AG20443 (cell line): ENCODE measurements around the gene FAM20A.

ENCODE experiments used
- DNase-seq: peaks from one replicate; pipeline ENCODE4 v3.0.0; 2012; ENCODE audit warnings: low spot score, mixed read lengths

Gene FAM20A

DNA sequence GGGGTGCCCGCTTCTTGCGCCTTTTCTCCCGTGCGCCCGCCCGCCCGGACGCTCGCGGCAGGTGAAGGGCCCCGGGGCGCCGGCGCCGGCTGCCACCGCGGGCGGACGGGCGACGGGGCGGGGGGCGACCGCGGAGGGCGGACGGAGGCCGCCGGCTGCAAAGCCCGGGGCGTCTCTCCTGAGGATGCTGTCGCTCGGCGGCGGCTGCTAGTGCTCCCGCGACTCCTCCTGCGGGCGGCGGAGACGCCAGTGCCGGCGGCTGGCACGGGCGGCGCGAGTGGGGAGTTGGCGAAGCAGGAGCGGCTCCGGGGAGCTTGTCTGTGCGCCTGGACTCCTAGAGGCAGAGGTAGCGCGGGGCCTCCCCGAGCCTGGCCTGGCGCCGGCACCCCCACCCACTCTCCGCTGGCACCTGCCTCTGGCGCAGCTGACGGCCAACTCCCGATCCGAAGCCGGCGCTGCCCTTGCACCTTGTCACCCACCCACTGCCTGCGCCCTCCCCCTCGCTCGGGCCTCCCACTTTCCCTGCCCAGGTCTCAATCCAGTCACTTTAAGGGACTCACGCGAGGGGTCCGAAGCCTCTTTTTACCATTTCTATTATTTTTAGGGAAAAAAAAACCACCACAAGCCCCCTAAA is at the start of gene FAM20A:
Gene FAM20A, minus strand, starts transcription at position 437 of the 634 bp plus-strand sequence. CDS start 701 bp downstream, outside the sequence.
- DNase-seq, result peak; percentile 64

DNA sequence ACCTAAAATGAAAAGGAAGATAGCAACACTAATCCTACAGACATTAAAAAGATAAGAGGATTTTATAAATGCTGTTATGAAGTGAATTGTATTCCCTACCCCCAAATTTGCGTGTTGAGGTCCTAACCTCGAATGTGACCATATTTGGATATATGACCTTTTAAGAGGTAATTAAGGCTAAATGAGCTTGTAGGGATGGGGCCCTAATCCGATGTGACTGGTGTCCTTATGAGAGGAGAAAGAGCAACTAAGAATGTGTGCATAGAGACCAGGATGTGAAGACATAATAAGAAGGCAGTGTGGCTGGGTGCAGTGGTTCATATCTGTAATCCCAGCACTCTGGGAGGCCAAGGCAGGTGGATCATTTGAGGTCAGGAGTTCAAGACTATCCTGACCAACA is 48.2 kb upstream of the FAM20A start:
- no peak for DNase-seq

DNA sequence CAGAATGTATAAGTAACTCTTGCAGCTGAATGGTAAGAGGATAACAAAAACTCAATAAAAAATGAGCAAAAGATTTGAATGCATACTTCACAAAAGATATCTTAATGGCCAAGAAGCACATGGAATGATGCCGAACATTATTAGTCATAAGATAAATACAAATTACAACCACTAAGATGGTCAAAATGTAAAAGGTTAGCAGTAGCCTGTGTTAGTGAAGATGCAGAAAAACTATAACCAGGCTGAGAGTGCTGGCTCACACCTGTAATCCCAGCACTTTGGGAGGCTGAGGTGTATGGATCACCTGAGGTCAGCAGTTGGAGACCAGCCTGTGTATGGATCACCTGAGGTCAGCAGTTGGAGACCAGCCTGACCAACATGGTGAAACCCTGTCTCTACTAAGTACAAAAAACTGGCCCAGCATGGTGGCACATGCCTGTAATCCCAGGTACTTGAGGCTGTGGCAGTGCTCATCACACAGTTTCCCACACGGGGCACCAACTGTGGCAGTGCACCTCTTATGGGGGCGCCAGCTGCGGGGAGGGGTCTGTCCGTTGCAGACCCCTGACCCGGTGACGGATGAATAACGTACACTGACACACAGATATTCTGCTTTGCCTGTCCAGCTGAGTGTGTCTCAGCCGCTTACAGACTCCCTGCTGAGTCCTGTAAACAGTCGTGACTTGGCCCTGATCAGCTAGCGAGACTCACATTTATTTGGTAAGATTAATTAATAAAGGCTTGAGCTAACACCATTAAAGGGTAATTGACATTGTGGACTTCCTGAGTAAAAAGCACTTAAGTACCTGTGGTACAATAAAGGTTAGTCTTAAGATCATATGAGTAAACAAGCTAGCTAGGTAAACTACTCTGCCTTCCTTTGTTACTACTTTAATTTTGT is 45.7 kb upstream of the FAM20A start:
- no peak for DNase-seq

DNA sequence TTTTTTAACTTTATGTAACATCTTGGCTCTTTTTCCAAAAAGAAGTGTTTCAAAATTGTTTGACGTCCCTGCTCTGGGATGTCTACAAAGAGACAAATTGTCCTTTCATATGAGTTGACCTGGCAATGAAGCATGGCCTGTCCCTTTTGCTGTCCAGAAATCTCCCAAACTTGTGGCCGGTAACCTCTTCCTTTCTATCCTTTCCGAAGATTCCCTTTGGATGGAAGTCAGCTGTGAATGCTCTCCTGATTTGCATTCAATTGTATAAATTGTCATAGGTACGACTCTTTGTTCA is 40.9 kb upstream of the FAM20A start:
- DNase-seq, result no peak

DNA sequence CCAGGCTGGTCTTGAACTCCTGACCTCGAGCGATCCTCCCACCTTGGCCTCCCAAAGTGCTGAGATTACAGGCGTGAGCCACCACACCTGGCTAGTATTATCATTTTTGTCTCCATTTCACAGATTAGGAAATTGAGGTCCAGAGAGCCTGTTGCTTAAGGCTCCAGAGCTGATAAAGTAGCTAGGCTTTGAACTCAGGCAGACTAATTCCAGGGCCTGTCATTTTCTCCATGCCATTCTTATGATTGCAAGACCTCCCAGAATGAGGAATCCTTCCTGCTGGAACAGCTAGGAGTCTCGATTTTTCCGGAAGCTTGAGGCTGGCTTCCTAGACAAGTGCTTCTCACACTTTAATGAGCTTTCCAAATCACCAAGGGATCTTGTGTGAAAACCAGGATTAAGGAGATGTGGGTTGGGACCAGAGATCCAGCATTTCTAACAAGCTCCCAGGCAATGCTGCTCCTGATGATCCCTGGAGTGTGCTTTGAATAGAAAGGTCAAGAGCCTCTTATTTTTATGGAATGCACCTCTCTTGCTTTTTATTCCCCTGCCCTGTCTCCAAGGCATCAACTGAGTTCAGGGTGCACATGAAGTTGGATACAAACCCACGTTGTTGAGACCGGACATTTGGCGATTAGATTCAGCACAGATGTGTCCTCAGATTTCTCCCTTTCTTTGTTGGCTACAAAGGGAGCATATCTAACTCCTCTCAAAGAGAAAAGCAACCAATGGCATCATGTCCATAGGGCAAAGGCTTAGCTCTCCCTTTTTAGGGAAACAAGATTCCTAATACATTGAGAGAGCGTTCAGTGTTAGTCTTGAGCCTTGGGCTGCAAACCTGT is 40.3 kb upstream of the FAM20A start:
- DNase-seq, result no peak

DNA sequence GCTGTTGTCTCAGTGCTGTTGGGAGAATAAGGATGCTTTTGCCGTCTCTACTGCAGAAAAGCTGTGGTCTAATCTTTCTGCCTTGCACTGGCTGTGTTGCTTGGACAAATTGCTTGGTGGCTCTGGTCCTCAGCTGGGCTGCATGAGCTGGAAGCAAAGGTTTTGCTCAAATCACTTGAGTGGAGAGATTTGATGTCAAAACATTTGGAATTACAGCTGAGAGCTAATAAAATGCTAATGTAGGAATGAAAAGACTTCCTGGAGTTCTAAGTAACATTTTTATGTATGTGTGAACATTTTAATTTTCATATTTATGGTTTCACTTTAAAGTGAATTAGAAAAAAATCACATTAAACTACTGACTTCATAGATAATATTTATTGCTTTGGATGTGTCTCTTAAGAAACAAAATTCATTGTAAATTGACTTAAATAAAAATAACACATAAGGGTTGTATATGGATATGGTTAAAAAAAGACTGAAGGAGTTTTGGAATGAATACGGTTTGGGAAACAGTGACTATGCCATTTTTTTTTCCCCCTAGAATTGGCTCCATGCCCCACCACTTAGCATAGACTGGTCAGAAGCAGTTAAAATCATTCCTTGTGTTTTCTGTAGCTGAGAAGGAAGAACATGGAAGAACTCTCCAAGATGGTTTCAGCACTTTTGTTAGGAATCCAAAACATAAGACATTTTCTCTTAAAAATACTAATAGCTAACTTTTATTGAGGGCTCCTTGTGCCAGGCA is 39.2 kb upstream of the FAM20A start:
- DNase-seq, result no peak

DNA sequence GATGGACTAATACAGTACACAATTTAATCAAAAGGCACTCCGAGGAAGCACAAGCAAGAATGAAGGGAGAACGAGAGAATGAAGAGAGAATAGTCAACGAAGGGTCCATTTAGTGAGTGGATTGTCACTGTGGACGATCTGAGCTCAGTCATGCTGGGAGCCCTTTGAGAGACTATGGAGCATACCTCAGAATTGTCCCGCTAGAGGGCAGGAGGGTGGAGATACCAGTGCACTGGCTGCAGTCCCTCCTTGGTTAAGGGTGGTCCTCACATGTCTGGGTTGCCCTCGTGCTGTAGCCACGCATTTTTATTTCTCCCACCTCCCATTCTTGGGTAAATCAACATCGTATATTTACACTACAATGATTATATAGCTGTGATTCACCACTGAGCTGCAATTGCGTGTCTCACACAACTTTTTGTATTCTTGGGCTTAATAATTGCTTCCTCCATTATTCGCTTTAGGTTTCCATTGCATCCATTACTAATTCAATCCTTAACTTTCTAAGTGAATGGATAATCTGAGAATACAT is 33.2 kb upstream of the FAM20A start:
- no peak for DNase-seq

DNA sequence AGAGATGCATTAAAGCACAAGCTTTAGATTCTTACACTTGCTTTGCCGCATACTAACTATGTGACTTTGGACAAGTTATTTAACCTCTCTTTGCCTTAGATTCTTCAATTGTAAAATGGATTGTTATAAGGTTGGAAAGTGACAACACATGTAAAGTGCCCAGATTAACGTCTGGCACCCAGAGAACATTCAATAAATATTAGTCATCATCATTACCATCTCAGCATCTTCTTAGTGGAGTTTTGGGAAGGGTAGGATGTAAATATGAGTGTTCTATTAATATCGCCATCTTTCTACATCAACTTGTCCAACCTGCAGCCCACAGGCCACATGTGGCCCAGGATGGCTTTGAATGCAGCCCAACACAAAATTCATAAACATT is 27.4 kb upstream of the FAM20A start:
- no peak for DNase-seq

DNA sequence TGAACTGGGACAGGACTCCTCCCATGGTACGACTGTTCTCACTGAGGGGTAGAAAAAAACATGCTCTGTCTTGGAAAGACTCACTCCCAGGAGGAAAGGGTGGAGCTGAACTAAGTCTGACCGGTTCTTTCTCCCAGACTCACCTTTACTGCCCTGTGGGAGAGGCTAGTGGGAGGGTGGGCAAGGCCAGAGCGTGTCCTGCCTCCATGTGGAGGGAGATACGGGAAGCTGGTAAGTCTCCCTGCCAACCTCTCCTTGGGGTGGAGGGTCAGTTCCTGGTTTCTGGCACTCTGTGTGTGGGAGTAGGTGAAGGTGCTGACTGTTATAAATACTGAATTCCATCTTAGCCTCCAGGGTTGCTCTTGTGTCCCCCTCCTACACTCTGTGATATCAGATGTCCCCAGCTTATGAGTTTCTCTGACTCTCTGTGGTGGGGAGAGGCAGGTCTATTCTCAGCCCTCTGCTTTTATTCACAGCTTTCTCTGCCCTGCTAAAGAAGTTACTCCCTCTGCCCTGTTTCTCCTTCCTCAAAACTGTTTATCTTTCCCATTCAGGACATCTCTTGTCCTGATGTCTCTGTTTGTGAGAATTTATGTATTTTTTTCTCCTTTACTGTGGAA is 26.9 kb upstream of the FAM20A start:
- no peak for DNase-seq

DNA sequence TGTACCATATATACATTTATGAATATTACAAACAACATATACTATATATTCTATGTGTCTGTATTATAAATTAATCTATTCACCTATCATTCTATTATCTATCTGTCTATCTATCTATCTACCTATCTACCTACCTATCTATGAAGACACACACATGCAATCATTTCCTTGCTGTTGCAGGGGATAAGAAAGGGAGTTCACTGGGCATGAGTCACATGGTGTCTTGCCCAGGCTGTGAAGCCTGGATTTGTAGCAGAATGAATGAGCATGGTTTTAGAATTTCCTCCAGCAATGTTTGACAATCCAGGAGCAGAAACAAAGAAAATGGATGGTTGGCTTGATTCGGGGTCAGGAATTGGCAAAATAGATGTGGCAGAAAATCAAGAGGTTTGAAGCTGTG is 23.2 kb upstream of the FAM20A start:
- peak; percentile 54 for DNase-seq

DNA sequence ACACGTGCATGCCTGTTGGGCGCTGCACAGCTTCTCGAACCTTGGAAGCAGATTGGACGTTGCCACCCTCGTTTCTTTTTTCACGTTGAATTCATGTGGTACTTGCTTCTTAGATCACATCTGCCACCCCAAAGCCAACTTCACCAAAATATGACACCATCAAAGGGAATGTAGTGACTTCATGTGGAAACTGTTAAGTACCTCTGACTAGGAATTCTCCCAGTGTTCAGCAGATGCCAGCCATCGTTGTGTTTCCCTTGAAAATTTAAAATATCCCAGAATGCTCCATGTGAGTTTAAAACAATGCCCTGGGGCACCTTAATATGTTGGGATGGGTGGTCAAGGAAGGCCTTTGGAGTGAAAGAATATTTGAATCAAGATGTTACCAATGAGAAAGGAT is 22.6 kb upstream of the FAM20A start:
- no peak for DNase-seq

DNA sequence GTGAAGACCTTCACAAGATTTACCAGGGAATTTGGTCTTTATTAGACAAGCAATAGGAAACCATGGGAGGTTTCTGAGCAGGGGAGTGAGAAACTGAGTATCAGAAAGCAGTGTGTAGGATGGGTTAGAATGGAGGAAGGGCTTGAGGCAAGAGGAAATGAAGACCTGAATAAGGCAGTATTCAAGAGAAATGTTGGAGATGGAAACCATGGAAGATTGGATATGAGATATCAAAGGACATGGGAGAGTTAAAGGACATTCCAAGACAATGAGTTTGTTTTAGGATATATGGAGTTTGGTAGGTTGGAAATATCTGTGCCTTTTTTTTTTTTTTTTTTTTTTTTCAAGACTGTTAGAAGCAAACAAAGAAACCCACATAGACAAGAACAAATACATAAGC is 21.3 kb upstream of the FAM20A start:
- no peak for DNase-seq

DNA sequence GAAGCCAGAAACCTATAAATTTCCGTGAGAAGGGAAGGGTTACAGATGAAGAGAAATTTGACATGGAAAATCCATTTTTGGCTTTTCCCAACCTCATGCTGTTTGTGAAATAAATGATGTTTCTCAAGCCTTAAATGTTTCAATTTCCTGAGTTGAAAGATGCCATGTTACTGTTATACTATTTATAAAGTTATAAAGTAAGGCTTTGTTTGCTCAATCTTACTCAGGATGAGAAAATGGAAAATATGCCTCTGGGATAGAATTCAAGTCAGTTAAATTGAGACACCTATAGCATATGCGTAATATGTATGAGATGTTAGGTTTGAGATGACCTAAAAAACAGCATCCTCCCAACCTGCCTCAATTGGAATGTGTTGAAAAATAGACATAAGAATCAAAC is 19.9 kb upstream of the FAM20A start:
- DNase-seq, result no peak

DNA sequence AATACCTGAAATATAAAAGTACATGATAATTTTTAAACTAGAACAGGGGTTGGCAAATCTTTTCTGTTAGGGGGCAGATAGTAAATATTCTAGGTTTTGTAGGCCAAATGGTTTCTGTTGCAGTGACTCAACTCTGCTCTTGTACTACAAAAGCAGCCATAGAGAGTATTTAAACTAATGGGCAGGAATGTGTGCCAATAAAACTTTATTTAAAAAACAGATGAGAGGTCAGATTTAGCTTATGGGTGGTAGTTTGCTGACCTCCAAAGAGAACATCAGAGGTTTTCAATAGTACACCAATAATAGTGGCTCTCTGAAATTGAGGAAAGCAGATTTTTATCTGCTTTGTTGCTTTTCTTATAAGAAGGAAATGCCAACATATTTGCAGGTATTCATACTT is 15.2 kb upstream of the FAM20A start:
- no peak for DNase-seq

DNA sequence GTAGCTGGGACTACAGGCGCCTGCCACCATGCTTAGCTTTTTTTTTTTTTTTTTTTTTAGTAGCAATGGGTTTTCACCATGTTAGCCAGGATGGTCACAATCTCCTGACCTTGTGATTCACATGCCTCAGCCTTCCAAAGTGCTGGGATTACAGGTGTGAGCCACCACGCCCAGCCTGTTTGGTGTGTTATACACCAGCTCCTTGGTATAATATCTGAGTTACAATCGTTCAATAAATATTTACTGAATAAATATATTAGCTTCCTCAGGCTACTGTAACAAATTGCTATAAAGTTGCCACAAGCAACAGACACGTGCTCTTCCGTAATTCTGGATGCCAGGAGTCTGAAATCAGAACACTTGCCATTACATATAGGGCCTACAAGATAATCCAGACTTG is 13.6 kb upstream of the FAM20A start:
- DNase-seq, result no peak

DNA sequence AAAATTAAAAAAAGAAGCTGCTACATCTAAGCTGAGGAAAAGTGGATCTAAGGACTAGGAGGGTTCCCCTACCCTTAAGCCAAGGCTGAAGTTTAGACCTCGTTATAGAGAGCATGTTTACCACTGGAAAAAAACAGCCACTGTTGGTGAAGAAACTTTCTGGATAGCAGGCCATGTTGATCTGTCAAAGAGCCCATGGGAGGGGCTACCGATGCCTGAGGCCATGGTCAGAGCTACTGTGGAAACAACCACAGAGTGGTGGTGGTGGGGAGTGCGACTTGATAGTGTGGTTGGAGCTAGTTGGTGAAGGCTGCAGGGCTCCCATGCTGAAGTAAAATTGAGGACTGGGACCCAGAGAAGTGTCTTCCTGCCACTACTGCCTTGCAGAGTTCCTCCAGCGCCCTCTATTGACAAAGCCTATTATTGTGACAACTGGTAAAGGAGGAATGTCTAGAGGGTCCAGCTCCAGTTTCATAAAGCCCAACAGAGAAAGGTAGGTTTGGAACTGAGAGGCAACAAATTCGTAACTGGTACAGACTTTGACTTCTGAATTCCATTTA is 12.7 kb upstream of the FAM20A start:
- DNase-seq, result peak; percentile 71

DNA sequence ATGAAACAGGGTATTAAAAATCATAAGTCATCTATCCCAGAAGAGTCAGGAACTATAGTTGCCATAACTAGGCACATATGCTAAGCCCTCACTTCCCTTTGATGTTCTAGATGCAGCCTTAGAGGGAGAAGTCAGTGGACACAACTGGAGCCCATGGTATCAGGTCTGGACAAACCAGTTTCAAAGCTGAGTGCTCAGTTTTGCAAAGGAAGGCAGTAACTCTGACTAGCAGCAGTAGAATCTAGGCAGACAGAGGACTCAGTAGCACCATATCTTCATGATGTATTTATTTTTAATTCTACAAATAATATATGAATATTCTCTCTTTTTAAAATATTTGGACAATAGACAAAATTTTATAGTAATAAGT is 11.7 kb upstream of the FAM20A start:
- DNase-seq, result no peak

DNA sequence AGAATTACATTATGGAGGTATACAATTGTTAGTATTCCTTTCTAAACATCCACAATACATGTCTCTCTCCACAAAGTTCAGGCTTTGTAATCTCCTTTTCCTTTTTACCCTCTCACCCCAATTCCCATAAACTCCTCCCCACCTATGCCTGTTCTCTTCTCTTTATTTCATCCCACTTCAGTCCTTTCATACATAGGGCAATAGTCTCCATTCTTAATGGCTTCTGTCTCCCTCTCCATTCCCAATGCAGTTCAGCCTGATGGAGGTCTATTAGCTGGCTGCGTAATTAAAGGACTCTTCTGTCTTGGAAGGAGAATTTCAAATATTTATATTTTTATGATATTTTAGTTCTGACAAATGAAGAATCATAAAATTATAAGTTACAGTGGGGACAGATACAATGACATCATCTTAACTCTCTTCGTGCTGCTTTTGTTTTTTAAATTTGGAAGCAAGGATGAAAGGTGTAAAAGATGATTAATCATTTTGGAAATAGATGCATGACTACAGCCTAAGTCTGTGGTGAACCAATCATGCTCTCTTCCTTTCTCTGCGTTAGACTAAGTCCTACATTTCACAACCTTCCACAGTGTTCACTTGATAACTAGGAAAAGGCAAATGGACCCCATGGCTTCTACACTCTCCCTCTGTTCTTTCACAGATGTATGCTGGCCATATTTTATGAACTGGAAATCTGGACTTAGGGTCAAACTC is 11.2 kb upstream of the FAM20A start:
- no peak for DNase-seq

DNA sequence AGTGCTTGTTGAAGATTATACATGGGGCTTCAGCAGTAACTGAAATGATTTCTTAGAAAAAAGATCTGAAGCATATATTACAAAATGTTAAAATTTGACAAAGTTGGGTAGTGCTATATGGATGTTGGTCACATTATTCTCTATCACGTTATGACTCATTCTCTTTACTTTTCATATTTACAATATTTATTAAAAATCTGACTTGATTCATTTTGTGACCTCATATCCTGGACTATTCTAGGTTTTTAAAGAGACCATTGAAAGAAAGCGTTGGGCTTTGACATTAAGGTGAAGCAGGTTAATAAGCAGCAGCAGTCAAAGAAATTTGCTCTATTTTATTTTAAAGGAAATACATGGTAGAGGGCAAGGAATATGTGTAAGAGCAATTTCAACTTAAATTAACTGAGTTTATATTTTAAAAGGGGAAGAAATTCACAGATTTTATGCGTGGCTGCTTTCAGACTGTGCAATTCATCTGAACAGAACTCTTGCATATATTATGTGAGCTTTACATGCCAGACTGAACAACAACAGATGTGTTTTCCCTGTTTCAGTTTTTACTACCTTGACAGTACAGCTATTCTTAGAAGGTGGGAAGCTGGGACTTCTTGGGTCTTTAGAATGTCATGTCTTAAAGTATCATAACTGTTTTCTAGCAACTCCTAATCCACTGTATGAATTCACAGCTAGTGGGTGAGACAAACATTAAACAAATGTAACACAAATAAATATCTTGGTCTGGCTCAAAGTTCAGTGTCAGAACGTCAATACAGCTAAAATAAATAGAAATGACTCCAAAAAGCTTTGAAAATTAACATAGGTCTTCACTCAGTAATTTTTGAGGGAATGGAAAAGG is 10.4 kb upstream of the FAM20A start:
- no peak for DNase-seq

DNA sequence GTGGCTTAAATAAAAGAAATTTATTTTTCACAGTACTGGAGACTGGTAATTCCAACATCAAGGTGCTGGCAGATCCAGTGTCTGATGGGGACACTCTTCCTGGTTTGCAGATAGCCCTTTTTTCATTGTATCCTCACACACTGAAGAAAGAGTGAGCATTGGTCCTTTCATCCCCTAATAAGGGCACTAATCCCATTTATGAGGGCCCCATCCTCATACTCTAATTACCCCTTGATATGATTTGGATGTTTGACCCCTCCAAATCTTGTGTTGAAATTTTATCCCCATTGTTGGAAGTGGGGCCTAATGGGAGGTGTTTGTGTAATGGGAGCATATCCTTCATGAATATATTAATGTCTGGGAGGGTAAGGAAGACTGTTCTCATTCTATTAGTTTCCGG is 9.4 kb upstream of the FAM20A start:
- no peak for DNase-seq
